Activated CD4-positive, alpha-beta T cell treated with anti-CD3 and anti-CD28 coated beads for 36 hours (primary cell): ENCODE data around the gene TPP1. TPM values are rescaled to one million over a fixed set of nuclear protein-coding genes. Genes with fewer than 3 reads are reported as not detected.

Experiments
- ATAC-seq: fragments of 200-7000 bp; cut with Tn5 transposase; one replicate; pipeline ENCODE4 v1.10.0; 2021; ENCODE audit warnings: mild to moderate bottlenecking, moderate library complexity
- CTCF ChIA-PET: fragments of 350-600 bp; sonication (Branson Sonifier 250); formaldehyde crosslinking; loops from one replicate; lab custom pipeline; 2021; ENCODE audit warnings: antibody characterized with exemption; lab: Charles Lee
- POLR2A ChIA-PET: fragments of 350-600 bp; sonication (Branson Sonifier 250); formaldehyde crosslinking; loops from one replicate; lab custom pipeline; 2021; ENCODE audit warnings: antibody characterized with exemption, inconsistent platforms; lab: Charles Lee
- DNase-seq: peaks from one replicate; pipeline ENCODE4 v3.0.0-alpha.2; 2020
- H3K27ac Mint-ChIP-seq: one replicate; pipeline ENCODE4 v1.8.0; 2021; ENCODE audit warnings: mixed read lengths
- H3K27me3 Mint-ChIP-seq: one replicate; pipeline ENCODE4 v1.8.0; 2021; ENCODE audit warnings: mixed read lengths
- H3K36me3 Mint-ChIP-seq: one replicate; pipeline ENCODE4 v1.8.0; 2021; ENCODE audit warnings: low read depth, mixed read lengths
- H3K4me1 Mint-ChIP-seq: one replicate; pipeline ENCODE4 v1.8.0; 2021; ENCODE audit warnings: mixed read lengths
- H3K4me3 Mint-ChIP-seq: one replicate; pipeline ENCODE4 v1.8.0; 2021; ENCODE audit warnings: mild to moderate bottlenecking, moderate library complexity, mixed read lengths
- H3K9me3 Mint-ChIP-seq: one replicate; pipeline ENCODE4 v1.8.0; 2021; ENCODE audit warnings: low read depth, mixed read lengths
- intact Hi-C, 2 experiments: fragments of 100-400 bp; cut with DNase I in 1 of 2; cut with micrococcal nuclease in 1 of 2; formaldehyde crosslinking; loops; one replicate each; pipeline versions ENCODE4 v1.14.2 to v1.15.1; 2022 to 2024; cut with DNase I, micrococcal nuclease
- total RNA-seq, 2 experiments: library from RNA; stranded (reverse); gene quantifications; one replicate each; pipeline ENCODE4 v1.2.3, GENCODE V29; 2021

TPP1 gene
- total RNA-seq, 2 experiments from 2014 or later, result 38.1 to 47.9 TPM

GRCh38 chr11:6655790-6656583 lies 36.8 kb upstream of the TPP1 start, which contains the start of gene DCHS1:
Gene DCHS1, minus strand, starts transcription at chr11:6655809. Its CDS starts 14,196 bp downstream, at chr11:6641613.
- no peaks in the 10 kb centered on the region for H3K36me3 Mint-ChIP-seq
- peaks cover 4% of the 10 kb centered on the region for H3K4me1 Mint-ChIP-seq
- POLR2A ChIA-PET, result no interaction called here
- H3K9me3 Mint-ChIP-seq, result no peaks in the 10 kb centered on the region
- peaks cover 10% of the 10 kb centered on the region for H3K27me3 Mint-ChIP-seq
- intact Hi-C loops, result no loop called here
- DNase-seq (peak; percentile 41), ATAC-seq (no peak)
- peak within 1 kb of the TSS; percentile 42 for H3K4me3 Mint-ChIP-seq
- H3K27ac Mint-ChIP-seq, result no peak within 1 kb of the TSS
- CTCF ChIA-PET, result interaction anchor here (1.0 to 1.8 kb wide), 3 partner anchors 12 to 23 kb away, joined by 4 to 9 read pairs (median 6); no protein-coding TSS in a partner anchor

- Mint-ChIP-seq H3K9me3 (no peaks in the 10 kb centered on the region), H3K4me1 (peaks cover 4% of the 10 kb centered on the region), H3K36me3 (no peaks in the 10 kb centered on the region), H3K27ac (no peak overlapping the region), H3K27me3 (peaks cover 10% of the 10 kb centered on the region), H3K4me3 (no peak overlapping the region)
- CTCF ChIA-PET, result no interaction called here
- POLR2A ChIA-PET, result no interaction called here
- DNase-seq, result peak; percentile 55
- ATAC-seq, result peak; percentile 35
- intact Hi-C loops, result no loop called here
Observed at GRCh38 chr11:6655020-6655789, 36.0 kb upstream of the TPP1 start.

- Mint-ChIP-seq H3K9me3 (no peaks in the 10 kb centered on the region), H3K27me3 (peaks cover 10% of the 10 kb centered on the region), H3K4me3 (no peak overlapping the region), H3K27ac (no peak overlapping the region), H3K4me1 (peaks cover 4% of the 10 kb centered on the region), H3K36me3 (no peaks in the 10 kb centered on the region)
- peak; percentile 13 for ATAC-seq
- intact Hi-C loops, result no loop called here
- CTCF ChIA-PET, result no interaction called here
- peak; percentile 12 for DNase-seq
- POLR2A ChIA-PET, result no interaction called here
Observed at GRCh38 chr11:6654281-6655019, 35.2 kb upstream of the TPP1 start.

GRCh38 chr11:6653656-6654055 lies 34.4 kb upstream of the TPP1 start:
- peaks cover 10% of the 10 kb centered on the region for H3K27me3 Mint-ChIP-seq
- no peaks in the 10 kb centered on the region for H3K9me3 Mint-ChIP-seq
- peaks cover 4% of the 10 kb centered on the region for H3K4me1 Mint-ChIP-seq
- H3K4me3 Mint-ChIP-seq, result no peak overlapping the region
- POLR2A ChIA-PET, result interaction anchor here (0.7 kb wide), 1 partner anchor 18 kb away, joined by 3 read pairs; no protein-coding TSS in a partner anchor
- H3K27ac Mint-ChIP-seq, result no peak overlapping the region
- ATAC-seq (no peak), DNase-seq (no peak)
- H3K36me3 Mint-ChIP-seq, result no peaks in the 10 kb centered on the region
- CTCF ChIA-PET, result no interaction called here
- intact Hi-C loops, result no loop called here

- no peak overlapping the region for H3K27ac Mint-ChIP-seq
- DNase-seq, result no peak
Observed at GRCh38 chr11:6653097-6653496, 33.9 kb upstream of the TPP1 start.

GRCh38 chr11:6652182-6652581 lies 33.0 kb upstream of the TPP1 start:
- Mint-ChIP-seq H3K27me3 (peaks cover 10% of the 10 kb centered on the region), H3K36me3 (no peaks in the 10 kb centered on the region), H3K4me3 (no peak overlapping the region), H3K4me1 (peaks cover 4% of the 10 kb centered on the region), H3K27ac (no peak overlapping the region), H3K9me3 (no peaks in the 10 kb centered on the region)
- DNase-seq, result no peak
- intact Hi-C loops, result no loop called here
- ChIA-PET POLR2A (no interaction called here), CTCF (interaction anchor here (0.7 to 1.0 kb wide), 2 partner anchors 16 to 273 kb away, joined by 3 to 9 read pairs; no protein-coding TSS in a partner anchor)
- ATAC-seq, result no peak

More at GRCh38 chr11:6653097-6653496, 33.9 kb upstream of the TPP1 start:
- intact Hi-C loops, result no loop called here
- ChIA-PET POLR2A (interaction anchor here (0.7 kb wide), 1 partner anchor 18 kb away, joined by 3 read pairs; no protein-coding TSS in a partner anchor), CTCF (no interaction called here)
- no peaks in the 10 kb centered on the region for H3K36me3 Mint-ChIP-seq
- H3K4me3 Mint-ChIP-seq, result no peak overlapping the region
- H3K4me1 Mint-ChIP-seq, result peaks cover 4% of the 10 kb centered on the region
- ATAC-seq, result no peak
- no peaks in the 10 kb centered on the region for H3K9me3 Mint-ChIP-seq
- H3K27me3 Mint-ChIP-seq, result peaks cover 10% of the 10 kb centered on the region

GRCh38 chr11:6650980-6651379 lies 31.8 kb upstream of the TPP1 start:
- DNase-seq (peak; percentile 60), ATAC-seq (peak; percentile 75)
- peaks cover under 1% of the 10 kb centered on the region for H3K27me3 Mint-ChIP-seq
- H3K9me3 Mint-ChIP-seq, result no peaks in the 10 kb centered on the region
- intact Hi-C loops, result no loop called here
- H3K4me3 Mint-ChIP-seq, result no peak overlapping the region
- H3K36me3 Mint-ChIP-seq, result no peaks in the 10 kb centered on the region
- H3K4me1 Mint-ChIP-seq, result peaks cover under 1% of the 10 kb centered on the region
- no peak overlapping the region for H3K27ac Mint-ChIP-seq
- ChIA-PET CTCF (interaction anchor here (0.6 to 1.5 kb wide), 2 partner anchors 17 to 21 kb away, joined by 3 to 4 read pairs; no protein-coding TSS in a partner anchor), POLR2A (no interaction called here)

GRCh38 chr11:6650104-6650503 lies 30.9 kb upstream of the TPP1 start:
- DNase-seq, result no peak
- intact Hi-C loops, result no loop called here
- H3K4me1 Mint-ChIP-seq, result no peaks in the 10 kb centered on the region
- ChIA-PET POLR2A (interaction anchor here (0.8 kb wide), 1 partner anchor 51 kb away, joined by 3 read pairs; no protein-coding TSS in a partner anchor), CTCF (interaction anchor here (0.6 to 1.5 kb wide), 8 partner anchors 18 to 271 kb away, joined by 3 to 5 read pairs (median 3); partner anchors contain the start of genes MRPL17 and TPP1)
- H3K36me3 Mint-ChIP-seq, result no peaks in the 10 kb centered on the region
- no peaks in the 10 kb centered on the region for H3K9me3 Mint-ChIP-seq
- no peak overlapping the region for H3K27ac Mint-ChIP-seq
- ATAC-seq, result no peak
- no peaks in the 10 kb centered on the region for H3K27me3 Mint-ChIP-seq
- H3K4me3 Mint-ChIP-seq, result no peak overlapping the region

- ChIA-PET CTCF (interaction anchor here (0.8 to 1.9 kb wide), 2 partner anchors 19 to 27 kb away, joined by 4 to 6 read pairs; no protein-coding TSS in a partner anchor), POLR2A (no interaction called here)
- ATAC-seq (no peak), DNase-seq (no peak)
- H3K9me3 Mint-ChIP-seq, result no peaks in the 10 kb centered on the region
- H3K27ac Mint-ChIP-seq, result no peak overlapping the region
- H3K4me3 Mint-ChIP-seq, result no peak overlapping the region
- no peaks in the 10 kb centered on the region for H3K27me3 Mint-ChIP-seq
- no peaks in the 10 kb centered on the region for H3K36me3 Mint-ChIP-seq
- H3K4me1 Mint-ChIP-seq, result no peaks in the 10 kb centered on the region
- intact Hi-C loops, result no loop called here
Observed at GRCh38 chr11:6648501-6648900, 29.3 kb upstream of the TPP1 start.

GRCh38 chr11:6647836-6648235 lies 28.6 kb upstream of the TPP1 start:
- no peak for DNase-seq
- Mint-ChIP-seq H3K36me3 (no peaks in the 10 kb centered on the region), H3K4me3 (no peak overlapping the region), H3K27me3 (no peaks in the 10 kb centered on the region), H3K4me1 (no peaks in the 10 kb centered on the region), H3K9me3 (no peaks in the 10 kb centered on the region), H3K27ac (no peak overlapping the region)
- CTCF ChIA-PET, result interaction anchor here (0.8 to 1.9 kb wide), 4 partner anchors 21 to 36 kb away, joined by 3 to 6 read pairs (median 4); partner anchors contain the start of gene TAF10
- POLR2A ChIA-PET, result no interaction called here
- intact Hi-C loops, result loop anchor here in 1 of 2 experiments (1.0 kb wide), 1 partner anchor 29 kb away; the partner anchor contains the start of gene TPP1
- no peak for ATAC-seq
